ENCODE results near the gene KMO. TPM values are rescaled to one million over a fixed set of nuclear protein-coding genes. Genes with fewer than 3 reads are reported as not detected.

KMO gene
- total RNA-seq, 4 donors from 2014 or later: 0.28 to 22.9 (median 4.5) TPM

GRCh38 chr1:241518476-241519307, 13.5 kb upstream of the KMO start:
- no peak for TF ChIP-seq POLR2A (IDR thresholded peaks at IDR 0.05)
- TF ChIP-seq, protein P1, sequence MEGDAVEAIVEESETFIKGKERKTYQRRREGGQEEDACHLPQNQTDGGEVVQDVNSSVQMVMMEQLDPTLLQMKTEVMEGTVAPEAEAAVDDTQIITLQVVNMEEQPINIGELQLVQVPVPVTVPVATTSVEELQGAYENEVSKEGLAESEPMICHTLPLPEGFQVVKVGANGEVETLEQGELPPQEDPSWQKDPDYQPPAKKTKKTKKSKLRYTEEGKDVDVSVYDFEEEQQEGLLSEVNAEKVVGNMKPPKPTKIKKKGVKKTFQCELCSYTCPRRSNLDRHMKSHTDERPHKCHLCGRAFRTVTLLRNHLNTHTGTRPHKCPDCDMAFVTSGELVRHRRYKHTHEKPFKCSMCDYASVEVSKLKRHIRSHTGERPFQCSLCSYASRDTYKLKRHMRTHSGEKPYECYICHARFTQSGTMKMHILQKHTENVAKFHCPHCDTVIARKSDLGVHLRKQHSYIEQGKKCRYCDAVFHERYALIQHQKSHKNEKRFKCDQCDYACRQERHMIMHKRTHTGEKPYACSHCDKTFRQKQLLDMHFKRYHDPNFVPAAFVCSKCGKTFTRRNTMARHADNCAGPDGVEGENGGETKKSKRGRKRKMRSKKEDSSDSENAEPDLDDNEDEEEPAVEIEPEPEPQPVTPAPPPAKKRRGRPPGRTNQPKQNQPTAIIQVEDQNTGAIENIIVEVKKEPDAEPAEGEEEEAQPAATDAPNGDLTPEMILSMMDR (IDR thresholded peaks at IDR 0.05): no peak
- peak in 1 of 2 donors; percentile 11 for DNase-seq
- Histone ChIP-seq H3K4me3 (peak overlapping the region; percentile 57 to 93), H3K27me3 (no peaks in the 10 kb centered on the region), H3K27ac (peak overlapping the region; percentile 79 to 94), H3K9me3 (no peaks in the 10 kb centered on the region), H3K36me3 (no peaks in the 10 kb centered on the region), H3K4me1 (no peaks in the 10 kb centered on the region)
- intact Hi-C loops (cut with DNase I; ENCODE audit: low total_unique reads): no loop called here

- Histone ChIP-seq H3K27ac (peak within 1 kb of the TSS; percentile 79 to 94), H3K4me1 (no peaks in the 10 kb centered on the region), H3K9me3 (no peaks in the 10 kb centered on the region), H3K4me3 (peak within 1 kb of the TSS; percentile 57 to 93), H3K36me3 (no peaks in the 10 kb centered on the region), H3K27me3 (no peaks in the 10 kb centered on the region)
- intact Hi-C loops (cut with DNase I; ENCODE audit: low total_unique reads): no loop called here
- TF ChIP-seq, protein P1 (IDR thresholded peaks at IDR 0.05): peak in 1 of 4 experiments; percentile 14
- TF ChIP-seq POLR2A (IDR thresholded peaks at IDR 0.05): peak; percentile 89 to 95
- DNase-seq: peak; percentile 96
Measured at GRCh38 chr1:241519308-241520079, 12.7 kb upstream of the KMO start, which contains the start of gene FH. Gene FH, minus strand, starts transcription at chr1:241519755. Its CDS starts 33 bp downstream, at chr1:241519722.

GRCh38 chr1:241520080-241520465, 12.1 kb upstream of the KMO start:
- Histone ChIP-seq H3K27me3 (no peaks in the 10 kb centered on the region), H3K9me3 (no peaks in the 10 kb centered on the region), H3K4me1 (no peaks in the 10 kb centered on the region), H3K4me3 (peak overlapping the region; percentile 57 to 93), H3K27ac (peak overlapping the region; percentile 75 to 77), H3K36me3 (no peaks in the 10 kb centered on the region)
- intact Hi-C loops (cut with DNase I; ENCODE audit: low total_unique reads): no loop called here
- no peak for DNase-seq
- TF ChIP-seq, protein P1 (IDR thresholded peaks at IDR 0.05): no peak
- TF ChIP-seq POLR2A (IDR thresholded peaks at IDR 0.05): no peak

- no peak overlapping the region for H3K4me3 ChIP-seq
- intact Hi-C loops (cut with DNase I; ENCODE audit: low total_unique reads): no loop called here
- no peak for TF ChIP-seq POLR2A (IDR thresholded peaks at IDR 0.05)
- TF ChIP-seq, protein P1 (IDR thresholded peaks at IDR 0.05): no peak
Measured at GRCh38 chr1:241521718-241522117, 10.5 kb upstream of the KMO start.

DNA sequence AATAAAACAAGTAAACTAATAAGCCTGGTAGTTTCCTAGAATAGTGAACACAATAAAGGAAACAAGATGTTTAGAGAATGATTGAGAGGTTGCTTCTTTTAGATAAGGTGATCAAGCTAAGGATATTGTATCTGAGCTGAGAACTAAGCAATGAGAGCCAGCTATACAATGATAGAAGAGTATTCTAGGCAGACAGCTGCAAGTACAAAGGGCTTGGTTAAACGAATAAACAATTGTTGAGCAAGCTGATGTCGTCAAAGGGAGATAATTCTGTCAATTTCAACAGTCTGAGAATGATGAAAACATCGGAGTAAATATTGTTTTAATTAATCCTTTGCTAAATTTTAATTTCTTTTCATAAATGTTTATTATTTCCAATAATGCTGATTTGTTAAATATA, 7.2 kb upstream of the KMO start:
- DNase-seq: no peak
- intact Hi-C loops (cut with DNase I; ENCODE audit: low total_unique reads): no loop called here
- Histone ChIP-seq H3K27me3 (peaks cover 0 to 7% of the 10 kb centered on the region in 2 donors), H3K4me1 (no peaks in the 10 kb centered on the region), H3K4me3 (no peak overlapping the region), H3K9me3 (no peaks in the 10 kb centered on the region), H3K27ac (no peak overlapping the region), H3K36me3 (no peaks in the 10 kb centered on the region)
- TF ChIP-seq, protein P1 (IDR thresholded peaks at IDR 0.05): no peak
- TF ChIP-seq POLR2A (IDR thresholded peaks at IDR 0.05): no peak

More at GRCh38 chr1:241521718-241522117, 10.5 kb upstream of the KMO start:
- no peaks in the 10 kb centered on the region for H3K27me3 ChIP-seq
- no peak for DNase-seq
- no peak overlapping the region for H3K27ac ChIP-seq
- H3K4me1 ChIP-seq: no peaks in the 10 kb centered on the region
- no peaks in the 10 kb centered on the region for H3K36me3 ChIP-seq
- no peaks in the 10 kb centered on the region for H3K9me3 ChIP-seq

Measured in uterus (tissue), 4 donors.